Trophoblast cell (in vitro differentiated cells and primary cell): ENCODE measurements around the gene DCXR.

Experiments
- DNase-seq, 2 donors: peaks; one replicate each; pipeline ENCODE4 v3.0.0-alpha.2; 2016
- H2AFZ ChIP-seq: 2 replicates; pipeline ENCODE4 v1.6.1; 2013; ENCODE audit warnings: low read length, moderate library complexity, mild to moderate bottlenecking; ENCODE audit not compliant: insufficient read depth, poor library complexity
- H2AK5ac ChIP-seq: 2 replicates; pipeline ENCODE4 v1.6.1; 2013; ENCODE audit warnings: mild to moderate bottlenecking, low read length
- H2BK120ac ChIP-seq: 2 replicates; pipeline ENCODE4 v1.6.1; 2013; ENCODE audit warnings: low read length, mild to moderate bottlenecking, moderate library complexity; ENCODE audit not compliant: insufficient read depth, poor library complexity
- H2BK12ac ChIP-seq: 2 replicates; pipeline ENCODE4 v1.6.1; 2013; ENCODE audit warnings: mild to moderate bottlenecking, low read length, moderate library complexity
- H2BK5ac ChIP-seq: 2 replicates; pipeline ENCODE4 v1.6.1; 2013; ENCODE audit warnings: low read length, low read depth, moderate library complexity, mild to moderate bottlenecking; ENCODE audit not compliant: poor library complexity
- H3K14ac ChIP-seq: 2 replicates; pipeline ENCODE4 v1.6.1; 2013; ENCODE audit warnings: mild to moderate bottlenecking, low read length
- H3K18ac ChIP-seq: 2 replicates; pipeline ENCODE4 v1.6.1; 2013; ENCODE audit warnings: mild to moderate bottlenecking, low read length
- H3K23ac ChIP-seq: 2 replicates; pipeline ENCODE4 v1.6.1; 2013; ENCODE audit warnings: low read length
- H3K27ac ChIP-seq: 2 replicates; pipeline ENCODE4 v1.5.1; 2013; ENCODE audit warnings: low read depth, mild to moderate bottlenecking, inconsistent platforms, low read length, moderate library complexity
- H3K27me3 ChIP-seq: 2 replicates; pipeline ENCODE4 v1.6.1; 2013; ENCODE audit warnings: inconsistent platforms, mild to moderate bottlenecking, low read length, moderate library complexity; ENCODE audit not compliant: insufficient read depth
- H3K36me3 ChIP-seq, 2 experiments: 1 replicate in 1 of 2; 2 replicates in 1 of 2; pipeline ENCODE4 v1.6.1; 2013; ENCODE audit warnings: low read length in 2 of 2, mild to moderate bottlenecking in 2 of 2, moderate library complexity in 1 of 2; ENCODE audit not compliant: insufficient read depth in 2 of 2, control insufficient read depth in 1 of 2
- H3K4ac ChIP-seq: 2 replicates; pipeline ENCODE4 v1.6.1; 2013; ENCODE audit warnings: low read depth, mild to moderate bottlenecking, low read length, moderate library complexity
- H3K4me1 ChIP-seq, 2 experiments: 1 replicate in 1 of 2; 2 replicates in 1 of 2; pipeline ENCODE4 v1.6.1; 2013; ENCODE audit warnings: low read length in 2 of 2, mild to moderate bottlenecking in 2 of 2, moderate library complexity in 1 of 2; ENCODE audit not compliant: insufficient read depth in 2 of 2, control insufficient read depth in 1 of 2
- H3K4me2 ChIP-seq: 2 replicates; pipeline ENCODE4 v1.6.1; 2013; ENCODE audit warnings: inconsistent platforms, mild to moderate bottlenecking, low read length, moderate library complexity
- H3K4me3 ChIP-seq: 2 replicates; pipeline ENCODE4 v1.5.1; 2013; ENCODE audit warnings: mild to moderate bottlenecking, low read depth, low read length, inconsistent platforms
- H3K79me1 ChIP-seq: one replicate; pipeline ENCODE4 v1.6.1; 2013; ENCODE audit warnings: low read length
- H3K79me2 ChIP-seq: 2 replicates; pipeline ENCODE4 v1.6.1; 2013; ENCODE audit warnings: low read length, mild to moderate bottlenecking; ENCODE audit not compliant: control insufficient read depth, insufficient read depth, poor library complexity
- H3K9ac ChIP-seq: 2 replicates; pipeline ENCODE4 v1.6.1; 2013; ENCODE audit warnings: mild to moderate bottlenecking, low read length
- H3K9me3 ChIP-seq: 2 replicates; pipeline ENCODE4 v1.6.1; 2013; ENCODE audit warnings: low read depth, mild to moderate bottlenecking, control low read depth, inconsistent platforms, low read length; ENCODE audit not compliant: insufficient read depth
- H4K12ac ChIP-seq: 2 replicates; pipeline ENCODE4 v1.6.1; 2013; ENCODE audit warnings: low read depth, mild to moderate bottlenecking, low read length, moderate library complexity
- H4K8ac ChIP-seq: 2 replicates; pipeline ENCODE4 v1.6.1; 2013; ENCODE audit warnings: low read depth, mild to moderate bottlenecking, low read length, moderate library complexity
- H4K91ac ChIP-seq: one replicate; pipeline ENCODE4 v1.6.1; 2013; ENCODE audit warnings: low read depth, mild to moderate bottlenecking, low read length, moderate library complexity
- WGBS: extraction: QIAGEN DNeasy Blood & Tissue Kit; methylation state at CpG from one replicate; pipeline ENCODE4 v1.1.7; 2013; ENCODE audit warnings: missing lambda C conversion rate; ENCODE audit not compliant: insufficient read length, insufficient coverage; ENCODE audit errors: extremely low coverage; 5-methylcytosine and 5-hydroxymethylcytosine counted together

Gene DCXR

DNA sequence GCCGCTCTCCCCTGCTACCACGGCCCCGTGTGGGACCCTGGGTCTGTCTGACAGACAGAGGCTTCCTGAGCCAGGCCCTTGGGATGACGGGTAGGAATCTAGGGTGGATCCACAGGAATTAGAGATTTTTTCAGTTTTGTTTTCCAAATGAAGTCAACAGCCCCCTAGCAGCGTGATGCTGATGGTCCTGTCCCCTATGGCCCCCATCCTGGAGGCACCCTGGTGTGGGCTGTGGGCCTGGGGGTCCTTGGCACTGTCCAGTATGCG is 30.3 kb downstream of the DCXR start:
- Histone ChIP-seq H3K14ac (peak overlapping the region; percentile 11), H3K27me3 (no peaks in the 10 kb centered on the region), H3K9me3 (peaks cover 5% of the 10 kb centered on the region), H2BK12ac (peak overlapping the region; percentile 12), H3K9ac (no peak overlapping the region), H3K4me1 (peaks cover 29 to 39% of the 10 kb centered on the region in 2 experiments), H3K4me2 (no peak overlapping the region), H3K36me3 (peaks cover 3 to 8% of the 10 kb centered on the region in 2 experiments), H3K4me3 (no peak overlapping the region), H3K18ac (peak overlapping the region; percentile 5), H3K27ac (no peak overlapping the region), H2AK5ac (peak overlapping the region; percentile 31), H4K12ac (no peak overlapping the region), H2BK120ac (no peak overlapping the region), H3K79me1 (peaks cover 30% of the 10 kb centered on the region), H2AFZ (no peak overlapping the region), H2BK5ac (no peak overlapping the region), H3K23ac (no peak overlapping the region), H4K91ac (peak overlapping the region; percentile 58), H4K8ac (no peak overlapping the region), H3K79me2 (peaks cover 6% of the 10 kb centered on the region), H3K4ac (no peak overlapping the region)
- no CpG with 5 or more reads among the region's 6 CpGs for WGBS
- peak in 1 of 2 donors; percentile 62 for DNase-seq

- Histone ChIP-seq H3K79me1 (peaks cover 27% of the 10 kb centered on the region), H3K18ac (peak overlapping the region; percentile 5), H3K9me3 (peaks cover 5% of the 10 kb centered on the region), H4K91ac (peak overlapping the region; percentile 58), H2AK5ac (no peak overlapping the region), H3K4me2 (no peak overlapping the region), H2BK12ac (peak overlapping the region; percentile 54), H3K4me3 (no peak overlapping the region), H4K12ac (no peak overlapping the region), H2BK120ac (no peak overlapping the region), H3K9ac (no peak overlapping the region), H3K14ac (peak overlapping the region; percentile 11), H3K4ac (no peak overlapping the region), H4K8ac (no peak overlapping the region), H3K23ac (no peak overlapping the region), H3K79me2 (peaks cover 6% of the 10 kb centered on the region), H3K4me1 (peaks cover 28 to 36% of the 10 kb centered on the region in 2 experiments), H3K27me3 (no peaks in the 10 kb centered on the region), H2AFZ (no peak overlapping the region), H3K36me3 (peaks cover 0 to 3% of the 10 kb centered on the region in 2 experiments), H2BK5ac (no peak overlapping the region), H3K27ac (no peak overlapping the region)
- peak; percentile 78 to 83 for DNase-seq
- no CpG with 5 or more reads among the region's 24 CpGs for WGBS
These were observed 30.8 kb downstream of the DCXR start for GRCh38 chr17:82006468-82007227.

DNA sequence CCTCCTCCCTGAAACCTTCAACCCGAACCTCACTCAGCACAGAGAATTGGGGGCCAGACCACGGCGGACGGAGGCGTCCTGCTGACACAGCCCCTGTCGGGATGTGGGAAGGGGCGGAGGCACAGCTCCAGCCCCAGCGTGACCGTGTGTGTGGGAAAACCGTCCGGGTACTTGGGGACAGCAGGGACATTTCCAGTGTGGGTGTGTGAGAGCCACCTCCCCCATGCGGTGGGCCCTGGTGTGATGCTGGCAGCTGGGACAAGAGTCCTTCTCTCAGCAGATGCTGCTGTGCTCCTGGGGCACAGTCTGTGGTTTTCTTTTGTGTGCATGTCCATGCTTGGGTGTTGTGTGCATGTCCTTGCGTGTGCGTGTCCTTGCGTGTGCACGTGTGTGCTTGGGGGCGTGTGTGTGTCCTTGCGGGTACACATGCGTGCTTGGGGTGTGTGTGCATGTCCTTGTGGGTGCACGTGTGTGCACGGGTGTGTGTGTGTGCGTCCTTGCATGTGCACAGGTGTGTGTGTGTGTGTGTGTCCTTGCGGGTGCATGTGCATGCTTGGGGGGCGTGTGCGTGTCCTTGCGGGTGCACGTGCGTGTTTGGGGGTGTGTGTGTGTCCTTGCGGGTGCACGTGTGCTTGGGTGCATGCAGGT is 31.7 kb downstream of the DCXR start:
- H3K18ac ChIP-seq = peak overlapping the region; percentile 87
- H2BK120ac ChIP-seq = peak overlapping the region; percentile 95
- no peak overlapping the region for H4K12ac ChIP-seq
- no CpG with 5 or more reads among the region's 30 CpGs for WGBS
- peaks cover 5% of the 10 kb centered on the region for H3K9me3 ChIP-seq
- peaks cover 28 to 36% of the 10 kb centered on the region in 2 experiments for H3K4me1 ChIP-seq
- H4K8ac ChIP-seq = no peak overlapping the region
- peaks cover 6% of the 10 kb centered on the region for H3K79me2 ChIP-seq
- no peak overlapping the region for H3K4me2 ChIP-seq
- peak overlapping the region; percentile 96 for H2BK12ac ChIP-seq
- H3K4ac ChIP-seq = no peak overlapping the region
- no peak overlapping the region for H3K9ac ChIP-seq
- H3K27ac ChIP-seq = no peak overlapping the region
- no peak overlapping the region for H3K23ac ChIP-seq
- H3K36me3 ChIP-seq = peaks cover 0 to 3% of the 10 kb centered on the region in 2 experiments
- H3K79me1 ChIP-seq = peaks cover 27% of the 10 kb centered on the region
- no peak overlapping the region for H2AFZ ChIP-seq
- H3K27me3 ChIP-seq = no peaks in the 10 kb centered on the region
- H2AK5ac ChIP-seq = peak overlapping the region; percentile 82
- no peak overlapping the region for H2BK5ac ChIP-seq
- H4K91ac ChIP-seq = peak overlapping the region; percentile 98
- H3K4me3 ChIP-seq = peak overlapping the region; percentile 11
- no peak overlapping the region for H3K14ac ChIP-seq
- DNase-seq = peak in 1 of 2 donors; percentile 48

GRCh38 chr17:82004517-82005455 is 32.7 kb downstream of the DCXR start:
- peak overlapping the region; percentile 96 for H2BK12ac ChIP-seq
- peaks cover 0 to 3% of the 10 kb centered on the region in 2 experiments for H3K36me3 ChIP-seq
- H2AFZ ChIP-seq = peak overlapping the region; percentile 38
- DNase-seq = no peak
- peak overlapping the region; percentile 88 for H3K14ac ChIP-seq
- no peak overlapping the region for H3K4me2 ChIP-seq
- peak overlapping the region; percentile 83 for H4K8ac ChIP-seq
- peaks cover 6% of the 10 kb centered on the region for H3K79me2 ChIP-seq
- no peak overlapping the region for H3K4me3 ChIP-seq
- H4K12ac ChIP-seq = peak overlapping the region; percentile 10
- peak overlapping the region; percentile 90 for H3K27ac ChIP-seq
- H3K9ac ChIP-seq = no peak overlapping the region
- H3K4me1 ChIP-seq = peaks cover 28 to 36% of the 10 kb centered on the region in 2 experiments
- WGBS = no CpG with 5 or more reads among the region's 41 CpGs
- H3K27me3 ChIP-seq = no peaks in the 10 kb centered on the region
- H3K23ac ChIP-seq = no peak overlapping the region
- peak overlapping the region; percentile 95 for H2BK120ac ChIP-seq
- peaks cover 27% of the 10 kb centered on the region for H3K79me1 ChIP-seq
- peaks cover 5% of the 10 kb centered on the region for H3K9me3 ChIP-seq
- H2BK5ac ChIP-seq = peak overlapping the region; percentile 79
- H3K4ac ChIP-seq = peak overlapping the region; percentile 75
- peak overlapping the region; percentile 82 for H2AK5ac ChIP-seq
- H3K18ac ChIP-seq = peak overlapping the region; percentile 87
- peak overlapping the region; percentile 98 for H4K91ac ChIP-seq
